T1000 (cell line): Measurements from ENCODE around the gene LCNL1.
A peak's percentile ranks its signal among the peaks of the same experiment; 100 is the strongest.

Experiments
- DNase-seq: peaks from one replicate; lab custom pipeline; 2025; ENCODE audit warnings: mixed read lengths; lab: John Stamatoyannopoulos, UW

LCNL1 gene

GRCh38 chr9:136947028-136947891 lies 35.5 kb upstream of the LCNL1 start:
- no peak for DNase-seq

- no peak for DNase-seq
Observed at GRCh38 chr9:136947955-136948510, 34.8 kb upstream of the LCNL1 start.

- DNase-seq: no peak
Observed at GRCh38 chr9:136949239-136949816, 33.5 kb upstream of the LCNL1 start.

GRCh38 chr9:136949817-136950655 lies 32.8 kb upstream of the LCNL1 start:
- DNase-seq: peak; percentile 86

- DNase-seq: no peak
Observed at GRCh38 chr9:136950656-136951276, 32.0 kb upstream of the LCNL1 start.

GRCh38 chr9:136951541-136952320 lies 31.1 kb upstream of the LCNL1 start, which contains the start of gene LCN12:
LCN12 (plus strand) TSS chr9:136952273; CDS start chr9:136952328, 55 bp downstream.
- DNase-seq: no peak

GRCh38 chr9:136952321-136952850 lies 30.4 kb upstream of the LCNL1 start:
- DNase-seq: no peak

- DNase-seq: no peak
Observed at GRCh38 chr9:136952876-136953770, 29.7 kb upstream of the LCNL1 start.

- DNase-seq: no peak
Observed at GRCh38 chr9:136953771-136954269, 29.0 kb upstream of the LCNL1 start.

- DNase-seq: no peak
Observed at GRCh38 chr9:136954270-136955083, 28.3 kb upstream of the LCNL1 start.

- DNase-seq: no peak
Observed at GRCh38 chr9:136955202-136955942, 27.4 kb upstream of the LCNL1 start.

- no peak for DNase-seq
Observed at GRCh38 chr9:136955943-136956335, 26.9 kb upstream of the LCNL1 start.

GRCh38 chr9:136956604-136957003 lies 26.2 kb upstream of the LCNL1 start:
- no peak for DNase-seq

GRCh38 chr9:136957461-136957860 lies 25.3 kb upstream of the LCNL1 start:
- no peak for DNase-seq

- DNase-seq: no peak
Observed at GRCh38 chr9:136957901-136958300, 24.9 kb upstream of the LCNL1 start.

- DNase-seq: no peak
Observed at GRCh38 chr9:136958473-136958872, 24.3 kb upstream of the LCNL1 start.

- DNase-seq: no peak
Observed at GRCh38 chr9:136958898-136959850, 23.6 kb upstream of the LCNL1 start.
